K562 (cell line): ENCODE results near the gene ROMO1. TPM values are rescaled to one million over a fixed set of nuclear protein-coding genes. Genes with fewer than 3 reads are reported as not detected.

Source experiments
- CREBBP ChIP-seq: IDR thresholded peaks from one replicate; pipeline ENCODE4 v1.6.1; 2012; ENCODE audit warnings: low read depth, mild to moderate bottlenecking, control low read depth, inconsistent platforms, low read length
- DPF2 ChIP-seq: fragments of 450-650 bp; IDR thresholded peaks from 2 replicates; pipeline ENCODE4 v1.6.1; 2016
- ERF ChIP-seq: fragments of 450-650 bp; formaldehyde crosslinking; IDR thresholded peaks from 2 replicates; pipeline ENCODE4 v1.4.0; 2020; ENCODE audit warnings: mild to moderate bottlenecking, mixed read lengths
- EZH2 ChIP-seq: IDR thresholded peaks from 2 replicates; pipeline ENCODE4 v1.6.1; 2012; ENCODE audit warnings: low read depth, mild to moderate bottlenecking, inconsistent platforms, low read length, borderline replicate concordance
- GATAD2B ChIP-seq: fragments of 450-650 bp; IDR thresholded peaks from 2 replicates; pipeline ENCODE4 v1.6.1; 2017; ENCODE audit warnings: mild to moderate bottlenecking, borderline replicate concordance
- HDAC8 ChIP-seq: fragments of 450-650 bp; IDR thresholded peaks from 2 replicates; pipeline ENCODE4 v1.6.1; 2016; ENCODE audit warnings: mild to moderate bottlenecking, missing genetic modification characterization, moderate library complexity, missing compliant biosample characterization
- HMGXB4 ChIP-seq: sonication (generic); formaldehyde crosslinking; IDR thresholded peaks from 2 replicates; pipeline ENCODE4 v1.8.1; 2023; ENCODE audit warnings: mild to moderate bottlenecking, missing genetic modification reagents
- HNRNPK ChIP-seq: fragments of 200-400 bp; formaldehyde crosslinking; IDR thresholded peaks from one replicate; pipeline ENCODE4 v1.6.1; 2018; ENCODE audit warnings: mild to moderate bottlenecking, low read depth, low read length; ENCODE audit not compliant: poor library complexity, severe bottlenecking
- JUNB ChIP-seq: fragments of 450-650 bp; formaldehyde crosslinking; conservative IDR thresholded peaks from 2 replicates; pipeline ENCODE4 v1.4.0; 2020; ENCODE audit warnings: mild to moderate bottlenecking
- MEF2D ChIP-seq: conservative IDR thresholded peaks from 2 replicates; pipeline ENCODE4 v1.6.1; 2016; ENCODE audit warnings: low read depth, missing genetic modification characterization, missing compliant biosample characterization
- NR2C1 ChIP-seq, 2 experiments: fragments of 450-650 bp; IDR thresholded peaks; 2 replicates each; pipeline ENCODE4 v1.6.1; 2017; ENCODE audit warnings: mild to moderate bottlenecking in 2 of 2, antibody characterized with exemption in 1 of 2, inconsistent platforms in 1 of 2, missing compliant biosample characterization in 1 of 2, missing genetic modification characterization in 1 of 2
- PHF20 ChIP-seq: fragments of 450-650 bp; IDR thresholded peaks from 2 replicates; pipeline ENCODE4 v1.6.1; 2018; ENCODE audit not compliant: partially characterized antibody
- POU5F1 ChIP-seq: fragments of 150-350 bp; IDR thresholded peaks from 2 replicates; pipeline ENCODE4 v1.6.1; 2014; ENCODE audit warnings: borderline replicate concordance, low read length, low read depth, mild to moderate bottlenecking; ENCODE audit not compliant: partially characterized antibody
- SIN3B ChIP-seq: fragments of 450-650 bp; IDR thresholded peaks from 2 replicates; pipeline ENCODE4 v1.6.1; 2017; ENCODE audit warnings: low read depth, mild to moderate bottlenecking, moderate library complexity
- SIX5 ChIP-seq, 2 experiments: IDR thresholded peaks; 2 replicates each; pipeline ENCODE4 v1.6.1; 2011; ENCODE audit warnings: low read length in 2 of 2, borderline replicate concordance in 1 of 2, low read depth in 1 of 2, mild to moderate bottlenecking in 1 of 2, moderate library complexity in 1 of 2; ENCODE audit not compliant: insufficient read depth in 1 of 2
- SMAD4 ChIP-seq: fragments of 250-450 bp; sonication (Bioruptor Pico); conservative IDR thresholded peaks from 2 replicates; pipeline ENCODE4 v1.8.0; 2021; ENCODE audit warnings: inconsistent platforms, mild to moderate bottlenecking, moderate library complexity
- SRSF1 ChIP-seq: fragments of 200-400 bp; formaldehyde crosslinking; IDR thresholded peaks from 2 replicates; pipeline ENCODE4 v1.6.1; 2017; ENCODE audit warnings: mild to moderate bottlenecking, low read depth, low read length, moderate library complexity
- ZFP30 ChIP-seq: fragments of 250-450 bp; sonication (Bioruptor Pico); IDR thresholded peaks from 2 replicates; pipeline ENCODE4 v1.8.0; 2022; ENCODE audit warnings: moderate library complexity, mild to moderate bottlenecking, inconsistent platforms, borderline replicate concordance
- ZNF316 ChIP-seq: fragments of 450-650 bp; IDR thresholded peaks from 2 replicates; pipeline ENCODE4 v1.6.1; 2016
- ZNF589 ChIP-seq: fragments of 200-800 bp; sonication (Bioruptor generic); IDR thresholded peaks from 2 replicates; pipeline ENCODE4 v1.6.1; 2016; ENCODE audit warnings: low read depth, missing genetic modification characterization, missing compliant biosample characterization
- polyA plus RNA-seq, 8 experiments: library from polyadenylated mRNA; depleted of rRNA in 4 of 8; stranded (reverse) in 5 of 8; unstranded in 3 of 8; fragments of >200 nt; fragmentation: Nextera tagmentation in 2 of 8; fragmentation: Illumina TruSeq in 1 of 8; extraction: Ambion mirVana in 2 of 8; extraction: Trizol in 1 of 8; gene quantifications; 2 replicates each; pipeline versions ENCODE4 v1.2.1 to v1.2.3, GENCODE V29; 2011 to 2014; ENCODE audit warnings: inconsistent platforms in 1 of 8, missing spikeins in 1 of 8
- total RNA-seq, 7 experiments: library from RNA; depleted of rRNA in 6 of 7; stranded (reverse); fragments of >200 nt in 6 of 7; fragmentation: Illumina TruSeq in 2 of 7; extraction: Trizol in 2 of 7; gene quantifications; 2 replicates each; pipeline versions ENCODE4 v1.2.1 to v1.2.3, GENCODE V29; 2011 to 2021; ENCODE audit warnings: low replicate concordance in 1 of 7
- TF ChIP-seq, protein P1 (sequence below), 2 experiments: fragments of 450-650 bp in 1 of 2; sonication (generic) in 1 of 2; formaldehyde crosslinking; conservative IDR thresholded peaks; 2 replicates each; pipeline versions ENCODE4 v1.4.0 to v1.8.1; 2020 to 2022; ENCODE audit warnings: mild to moderate bottlenecking in 1 of 2, missing genetic modification reagents in 1 of 2
- TF ChIP-seq, protein P2 (sequence below): fragments of 450-650 bp; formaldehyde crosslinking; conservative IDR thresholded peaks from 2 replicates; pipeline ENCODE4 v1.4.0; 2022; ENCODE audit warnings: mild to moderate bottlenecking, missing genetic modification characterization

ROMO1 gene
- total and polyA plus RNA-seq, 9 of the 15 experiments (the other 6 are each of a cell fraction or from before 2014, with no cell fraction given) = 31.8 to 741 (median 226) TPM

- 0 out of 4 replicates have a peak, but pooled peaks of 1 of the 2 experiments have one; percentile 8 for TF ChIP-seq SIX5 (IDR thresholded peaks at IDR 0.05; ENCODE audit: borderline replicate concordance in 1 of 2, insufficient read depth in 1 of 2, low read depth in 1 of 2, low read length in 2 of 2)
- TF ChIP-seq SMAD4 (CRISPR knock-in tag) = peak; percentile 52; the same call in 1 of the 2 replicates
- TF ChIP-seq MEF2D (tag) = peak; percentile 37; the same call in 1 of the 2 replicates
- TF ChIP-seq JUNB (CRISPR knock-in tag) = no peak
- TF ChIP-seq ERF = no peak
- TF ChIP-seq ZNF589 (CRISPR knock-in tag) = no peak; the same call in 1 of the 2 replicates
- no peak for TF ChIP-seq CREBBP
- TF ChIP-seq SIN3B = no peak
- TF ChIP-seq SRSF1 = peak; percentile 96
- 0 out of 2 replicates have a peak, but pooled peaks have one; percentile 29 for TF ChIP-seq HDAC8
- TF ChIP-seq HNRNPK = no peak
- TF ChIP-seq HMGXB4 = no peak
- no peak for TF ChIP-seq POU5F1
- TF ChIP-seq, protein P1, sequence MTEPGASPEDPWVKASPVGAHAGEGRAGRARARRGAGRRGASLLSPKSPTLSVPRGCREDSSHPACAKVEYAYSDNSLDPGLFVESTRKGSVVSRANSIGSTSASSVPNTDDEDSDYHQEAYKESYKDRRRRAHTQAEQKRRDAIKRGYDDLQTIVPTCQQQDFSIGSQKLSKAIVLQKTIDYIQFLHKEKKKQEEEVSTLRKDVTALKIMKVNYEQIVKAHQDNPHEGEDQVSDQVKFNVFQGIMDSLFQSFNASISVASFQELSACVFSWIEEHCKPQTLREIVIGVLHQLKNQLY (CRISPR knock-in tag; conservative IDR thresholded peaks at IDR 0.05) = no peak
- peak; percentile 5; the same call in 1 of the 2 replicates for TF ChIP-seq NR2C1 (IDR thresholded peaks at IDR 0.05)
- peak; percentile 48; the same call in 1 of the 2 replicates for TF ChIP-seq NR2C1 (tag; IDR thresholded peaks at IDR 0.05)
- peak; percentile 23 for TF ChIP-seq PHF20
- no peak for TF ChIP-seq EZH2
- TF ChIP-seq ZFP30 (CRISPR knock-in tag) = no peak
- TF ChIP-seq, protein P2, sequence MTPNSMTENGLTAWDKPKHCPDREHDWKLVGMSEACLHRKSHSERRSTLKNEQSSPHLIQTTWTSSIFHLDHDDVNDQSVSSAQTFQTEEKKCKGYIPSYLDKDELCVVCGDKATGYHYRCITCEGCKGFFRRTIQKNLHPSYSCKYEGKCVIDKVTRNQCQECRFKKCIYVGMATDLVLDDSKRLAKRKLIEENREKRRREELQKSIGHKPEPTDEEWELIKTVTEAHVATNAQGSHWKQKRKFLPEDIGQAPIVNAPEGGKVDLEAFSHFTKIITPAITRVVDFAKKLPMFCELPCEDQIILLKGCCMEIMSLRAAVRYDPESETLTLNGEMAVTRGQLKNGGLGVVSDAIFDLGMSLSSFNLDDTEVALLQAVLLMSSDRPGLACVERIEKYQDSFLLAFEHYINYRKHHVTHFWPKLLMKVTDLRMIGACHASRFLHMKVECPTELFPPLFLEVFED (CRISPR knock-in tag) = peak; percentile 47
- TF ChIP-seq ZNF316 = 0 out of 2 replicates have a peak, but pooled peaks have one; percentile 8
- no peak for TF ChIP-seq GATAD2B
- TF ChIP-seq DPF2 = 0 out of 2 replicates have a peak, but pooled peaks have one; percentile 80
These were observed 42.9 kb downstream of the ROMO1 start, which contains the start of gene RBM39 (continued) for GRCh38 chr20:35741892-35742740.
